Panc1 (cell line): ENCODE results near the gene STARD7. TPM values are rescaled to one million over a fixed set of nuclear protein-coding genes. Genes with fewer than 3 reads are reported as not detected.

Experiments used
- ATAC-seq: fragments of 200-7000 bp; cut with Tn5 transposase; 2 replicates; pipeline ENCODE4 v1.9.1; 2020; ENCODE audit warnings: mild to moderate bottlenecking, moderate library complexity
- BruUV-seq: library from RNA; stranded (reverse); fragments of 400-500 nt; replicated peaks from 2 replicates; lab custom pipeline; 2021; lab: Mats Ljungman, UMichigan
- CTCF ChIA-PET: fragments of 300-600 bp; sonication (Branson Sonifier 250); formaldehyde crosslinking; loops from one replicate; lab custom pipeline; 2022; ENCODE audit warnings: antibody characterized with exemption; lab: Charles Lee
- POLR2A ChIA-PET: fragments of 300-600 bp; sonication (Branson Sonifier 250); formaldehyde crosslinking; loops from one replicate; lab custom pipeline; 2022; ENCODE audit warnings: antibody characterized with exemption; lab: Charles Lee
- DNase-seq: peaks from one replicate; pipeline ENCODE4 v3.0.0-alpha.2; 2010; ENCODE audit warnings: low read depth, low spot score
- H3K27ac ChIP-seq: 2 replicates; pipeline ENCODE4 v1.5.1; 2011; ENCODE audit warnings: mild to moderate bottlenecking, low read length, inconsistent platforms
- H3K27me3 ChIP-seq: fragments of 200-500 bp; sonication (Bioruptor generic); 2 replicates; pipeline ENCODE4 v1.6.0; 2014; ENCODE audit warnings: low read length, inconsistent platforms; ENCODE audit not compliant: control insufficient read depth, insufficient read depth
- H3K36me3 ChIP-seq: fragments of 200-500 bp; sonication (Bioruptor generic); 2 replicates; pipeline ENCODE4 v1.5.1; 2014; ENCODE audit warnings: inconsistent platforms, mild to moderate bottlenecking, low read length, moderate library complexity; ENCODE audit not compliant: control insufficient read depth, insufficient read depth
- H3K4me1 ChIP-seq: 2 replicates; pipeline ENCODE4 v1.5.1; 2011; ENCODE audit warnings: inconsistent platforms, mild to moderate bottlenecking, low read length, moderate library complexity; ENCODE audit not compliant: control insufficient read depth, insufficient read depth
- H3K4me3 ChIP-seq, 2 experiments: 2 replicates each; pipeline ENCODE4 v1.5.1; 2011 to 2012; ENCODE audit warnings: low read depth in 2 of 2, low read length in 2 of 2, mild to moderate bottlenecking in 2 of 2, inconsistent platforms in 1 of 2, moderate library complexity in 1 of 2
- H3K9me3 ChIP-seq: fragments of 200-500 bp; sonication (Bioruptor generic); 2 replicates; pipeline ENCODE4 v1.5.1; 2014; ENCODE audit warnings: low read depth, mild to moderate bottlenecking, inconsistent platforms, low read length, moderate library complexity; ENCODE audit not compliant: control insufficient read depth, insufficient read depth
- POLR2AphosphoS5 ChIP-seq: IDR thresholded peaks from 2 replicates; pipeline ENCODE4 v1.6.1; 2012; ENCODE audit warnings: mild to moderate bottlenecking, low read depth, low read length, moderate library complexity
- SIN3A ChIP-seq: IDR thresholded peaks from 2 replicates; pipeline ENCODE4 v1.6.1; 2012; ENCODE audit warnings: low read depth, mild to moderate bottlenecking, low read length, moderate library complexity, borderline replicate concordance; ENCODE audit not compliant: insufficient read depth
- TCF7L2 ChIP-seq: IDR thresholded peaks from 2 replicates; pipeline ENCODE4 v1.6.1; 2011; ENCODE audit warnings: mild to moderate bottlenecking, low read depth, low read length, inconsistent platforms
- in situ Hi-C: cut with HindIII; loops from 2 replicates; pipeline ENCODE4 v1.10.0; 2016; ENCODE audit warnings: low sequenced_read_pairs, low pct_unique_long_range_greater_than_20kb
- intact Hi-C: fragments of 100-400 bp; cut with micrococcal nuclease; formaldehyde crosslinking; loops from one replicate; pipeline ENCODE4 v1.10.0; 2022; ENCODE audit not compliant: unreplicated experiment
- total RNA-seq: library from RNA; stranded (reverse); gene quantifications from one replicate; pipeline ENCODE4 v1.2.1, GENCODE V29; 2021; ENCODE audit not compliant: unreplicated experiment
- TF ChIP-seq, protein P1 (sequence below), 2 experiments: IDR thresholded peaks; 2 replicates each; pipeline ENCODE4 v1.6.1; 2011 to 2012; ENCODE audit warnings: low read depth in 2 of 2, control low read depth in 1 of 2, low read length in 1 of 2, mild to moderate bottlenecking in 1 of 2, moderate library complexity in 1 of 2; ENCODE audit not compliant: insufficient read depth in 1 of 2
- TF ChIP-seq, protein P2 (sequence below): fragments of 450-650 bp; IDR thresholded peaks from 2 replicates; pipeline ENCODE4 v1.5.1; 2017; ENCODE audit warnings: mild to moderate bottlenecking

Gene STARD7
- total RNA-seq, 1 experiment from 2014 or later = 133 TPM

- Histone ChIP-seq H3K4me1 (no peaks in the 10 kb centered on the region), H3K27ac (no peak overlapping the region), H3K4me3 (no peak overlapping the region), H3K36me3 (peaks cover 10% of the 10 kb centered on the region; the same call in 1 of the 2 replicates), H3K9me3 (no peaks in the 10 kb centered on the region), H3K27me3 (no peaks in the 10 kb centered on the region)
- DNase-seq (no peak), ATAC-seq (no peak)
- BruUV-seq = no TSS peak
- CTCF ChIA-PET = no interaction called here
- in situ Hi-C loops (loop anchor here (25.0 kb wide), 1 partner anchor 91 kb away; no protein-coding TSS in a partner anchor), intact Hi-C loops (no loop called here)
- POLR2A ChIA-PET = no interaction called here
- no peak for TF ChIP-seq POLR2AphosphoS5
- TF ChIP-seq, protein P1, sequence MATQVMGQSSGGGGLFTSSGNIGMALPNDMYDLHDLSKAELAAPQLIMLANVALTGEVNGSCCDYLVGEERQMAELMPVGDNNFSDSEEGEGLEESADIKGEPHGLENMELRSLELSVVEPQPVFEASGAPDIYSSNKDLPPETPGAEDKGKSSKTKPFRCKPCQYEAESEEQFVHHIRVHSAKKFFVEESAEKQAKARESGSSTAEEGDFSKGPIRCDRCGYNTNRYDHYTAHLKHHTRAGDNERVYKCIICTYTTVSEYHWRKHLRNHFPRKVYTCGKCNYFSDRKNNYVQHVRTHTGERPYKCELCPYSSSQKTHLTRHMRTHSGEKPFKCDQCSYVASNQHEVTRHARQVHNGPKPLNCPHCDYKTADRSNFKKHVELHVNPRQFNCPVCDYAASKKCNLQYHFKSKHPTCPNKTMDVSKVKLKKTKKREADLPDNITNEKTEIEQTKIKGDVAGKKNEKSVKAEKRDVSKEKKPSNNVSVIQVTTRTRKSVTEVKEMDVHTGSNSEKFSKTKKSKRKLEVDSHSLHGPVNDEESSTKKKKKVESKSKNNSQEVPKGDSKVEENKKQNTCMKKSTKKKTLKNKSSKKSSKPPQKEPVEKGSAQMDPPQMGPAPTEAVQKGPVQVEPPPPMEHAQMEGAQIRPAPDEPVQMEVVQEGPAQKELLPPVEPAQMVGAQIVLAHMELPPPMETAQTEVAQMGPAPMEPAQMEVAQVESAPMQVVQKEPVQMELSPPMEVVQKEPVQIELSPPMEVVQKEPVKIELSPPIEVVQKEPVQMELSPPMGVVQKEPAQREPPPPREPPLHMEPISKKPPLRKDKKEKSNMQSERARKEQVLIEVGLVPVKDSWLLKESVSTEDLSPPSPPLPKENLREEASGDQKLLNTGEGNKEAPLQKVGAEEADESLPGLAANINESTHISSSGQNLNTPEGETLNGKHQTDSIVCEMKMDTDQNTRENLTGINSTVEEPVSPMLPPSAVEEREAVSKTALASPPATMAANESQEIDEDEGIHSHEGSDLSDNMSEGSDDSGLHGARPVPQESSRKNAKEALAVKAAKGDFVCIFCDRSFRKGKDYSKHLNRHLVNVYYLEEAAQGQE (IDR thresholded peaks at IDR 0.05; ENCODE audit: insufficient read depth in 1 of 2, low read depth in 2 of 2, low read length in 1 of 2) = no peak
- TF ChIP-seq, protein P2, sequence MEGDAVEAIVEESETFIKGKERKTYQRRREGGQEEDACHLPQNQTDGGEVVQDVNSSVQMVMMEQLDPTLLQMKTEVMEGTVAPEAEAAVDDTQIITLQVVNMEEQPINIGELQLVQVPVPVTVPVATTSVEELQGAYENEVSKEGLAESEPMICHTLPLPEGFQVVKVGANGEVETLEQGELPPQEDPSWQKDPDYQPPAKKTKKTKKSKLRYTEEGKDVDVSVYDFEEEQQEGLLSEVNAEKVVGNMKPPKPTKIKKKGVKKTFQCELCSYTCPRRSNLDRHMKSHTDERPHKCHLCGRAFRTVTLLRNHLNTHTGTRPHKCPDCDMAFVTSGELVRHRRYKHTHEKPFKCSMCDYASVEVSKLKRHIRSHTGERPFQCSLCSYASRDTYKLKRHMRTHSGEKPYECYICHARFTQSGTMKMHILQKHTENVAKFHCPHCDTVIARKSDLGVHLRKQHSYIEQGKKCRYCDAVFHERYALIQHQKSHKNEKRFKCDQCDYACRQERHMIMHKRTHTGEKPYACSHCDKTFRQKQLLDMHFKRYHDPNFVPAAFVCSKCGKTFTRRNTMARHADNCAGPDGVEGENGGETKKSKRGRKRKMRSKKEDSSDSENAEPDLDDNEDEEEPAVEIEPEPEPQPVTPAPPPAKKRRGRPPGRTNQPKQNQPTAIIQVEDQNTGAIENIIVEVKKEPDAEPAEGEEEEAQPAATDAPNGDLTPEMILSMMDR = no peak
- no peak for TF ChIP-seq SIN3A
- no peak for TF ChIP-seq TCF7L2
These were observed 44.4 kb upstream of the STARD7 start for GRCh38 chr2:96253006-96253405.

- H3K27me3 ChIP-seq = no peaks in the 10 kb centered on the region
- POLR2A ChIA-PET = no interaction called here
- H3K9me3 ChIP-seq = no peaks in the 10 kb centered on the region
- TF ChIP-seq, protein P2 = no peak
- no peak for TF ChIP-seq TCF7L2
- TF ChIP-seq, protein P1 (IDR thresholded peaks at IDR 0.05; ENCODE audit: insufficient read depth in 1 of 2, low read depth in 2 of 2, low read length in 1 of 2) = no peak
- TF ChIP-seq POLR2AphosphoS5 = no peak
- TF ChIP-seq SIN3A = no peak
- DNase-seq = no peak
- no peak for ATAC-seq
- in situ Hi-C loops = loop anchor here (25.0 kb wide), 1 partner anchor 90 kb away; no protein-coding TSS in a partner anchor
- no peaks in the 10 kb centered on the region for H3K4me1 ChIP-seq
- intact Hi-C loops = no loop called here
- CTCF ChIA-PET = no interaction called here
- H3K27ac ChIP-seq = no peak overlapping the region
- peaks cover 10% of the 10 kb centered on the region; the same call in 1 of the 2 replicates for H3K36me3 ChIP-seq
- no TSS peak for BruUV-seq
- no peak overlapping the region for H3K4me3 ChIP-seq
These were observed 43.9 kb upstream of the STARD7 start for GRCh38 chr2:96252526-96252925.
